ENCODE measurements around the gene SAMHD1. TPM values are rescaled to one million over a fixed set of nuclear protein-coding genes. Genes with fewer than 3 reads are reported as not detected.

SAMHD1 gene
- total and polyA plus RNA-seq, 2 of the 13 experiments (the other 11 are each of a cell fraction or from before 2014, with no cell fraction given), result 16.9 to 43.5 TPM

DNA sequence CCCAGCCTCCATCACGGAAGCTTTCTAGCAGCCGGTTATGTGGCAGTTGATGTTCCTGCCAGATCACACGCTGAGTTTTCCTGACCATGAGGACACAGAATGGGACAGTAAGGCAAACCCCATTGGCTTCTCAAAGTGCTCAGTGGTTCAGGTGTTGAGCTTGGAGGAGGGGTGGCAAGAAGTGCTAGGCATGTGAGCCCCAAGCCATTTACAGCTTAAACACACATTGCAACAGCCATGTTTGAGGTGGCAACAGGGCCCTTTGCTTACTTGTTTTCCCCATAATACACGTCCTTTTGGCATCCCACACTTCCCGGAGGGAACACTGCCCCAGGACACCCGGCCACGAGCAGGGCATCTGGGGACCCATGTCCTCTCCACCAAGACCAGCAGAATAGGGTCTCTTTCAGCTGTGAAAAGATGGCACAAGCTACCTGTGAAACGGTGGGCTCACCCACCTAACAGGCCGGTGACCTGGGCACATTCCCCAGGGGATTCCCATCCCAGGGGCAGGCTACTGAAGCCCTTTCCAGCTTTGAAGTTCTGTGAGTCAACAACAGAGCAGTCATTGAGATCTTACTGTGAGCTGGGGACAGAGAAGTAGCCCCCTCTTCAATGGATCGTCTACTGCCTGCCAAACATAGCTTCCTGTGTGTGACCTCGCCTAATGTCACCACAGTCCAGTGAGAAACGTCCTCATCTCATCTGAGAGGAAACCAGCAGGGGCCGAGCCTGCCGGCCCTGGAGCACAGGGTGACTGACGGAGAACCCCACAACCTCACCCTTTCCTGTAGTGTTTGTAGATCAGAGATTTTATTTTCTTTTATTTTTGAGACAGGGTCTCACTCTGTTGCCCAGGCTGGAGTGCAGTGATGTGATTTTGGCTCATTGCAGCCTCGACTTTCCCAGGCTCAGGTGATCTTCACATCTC is 79.6 kb downstream of the SAMHD1 start (continued):
- TF ChIP-seq, protein P1, sequence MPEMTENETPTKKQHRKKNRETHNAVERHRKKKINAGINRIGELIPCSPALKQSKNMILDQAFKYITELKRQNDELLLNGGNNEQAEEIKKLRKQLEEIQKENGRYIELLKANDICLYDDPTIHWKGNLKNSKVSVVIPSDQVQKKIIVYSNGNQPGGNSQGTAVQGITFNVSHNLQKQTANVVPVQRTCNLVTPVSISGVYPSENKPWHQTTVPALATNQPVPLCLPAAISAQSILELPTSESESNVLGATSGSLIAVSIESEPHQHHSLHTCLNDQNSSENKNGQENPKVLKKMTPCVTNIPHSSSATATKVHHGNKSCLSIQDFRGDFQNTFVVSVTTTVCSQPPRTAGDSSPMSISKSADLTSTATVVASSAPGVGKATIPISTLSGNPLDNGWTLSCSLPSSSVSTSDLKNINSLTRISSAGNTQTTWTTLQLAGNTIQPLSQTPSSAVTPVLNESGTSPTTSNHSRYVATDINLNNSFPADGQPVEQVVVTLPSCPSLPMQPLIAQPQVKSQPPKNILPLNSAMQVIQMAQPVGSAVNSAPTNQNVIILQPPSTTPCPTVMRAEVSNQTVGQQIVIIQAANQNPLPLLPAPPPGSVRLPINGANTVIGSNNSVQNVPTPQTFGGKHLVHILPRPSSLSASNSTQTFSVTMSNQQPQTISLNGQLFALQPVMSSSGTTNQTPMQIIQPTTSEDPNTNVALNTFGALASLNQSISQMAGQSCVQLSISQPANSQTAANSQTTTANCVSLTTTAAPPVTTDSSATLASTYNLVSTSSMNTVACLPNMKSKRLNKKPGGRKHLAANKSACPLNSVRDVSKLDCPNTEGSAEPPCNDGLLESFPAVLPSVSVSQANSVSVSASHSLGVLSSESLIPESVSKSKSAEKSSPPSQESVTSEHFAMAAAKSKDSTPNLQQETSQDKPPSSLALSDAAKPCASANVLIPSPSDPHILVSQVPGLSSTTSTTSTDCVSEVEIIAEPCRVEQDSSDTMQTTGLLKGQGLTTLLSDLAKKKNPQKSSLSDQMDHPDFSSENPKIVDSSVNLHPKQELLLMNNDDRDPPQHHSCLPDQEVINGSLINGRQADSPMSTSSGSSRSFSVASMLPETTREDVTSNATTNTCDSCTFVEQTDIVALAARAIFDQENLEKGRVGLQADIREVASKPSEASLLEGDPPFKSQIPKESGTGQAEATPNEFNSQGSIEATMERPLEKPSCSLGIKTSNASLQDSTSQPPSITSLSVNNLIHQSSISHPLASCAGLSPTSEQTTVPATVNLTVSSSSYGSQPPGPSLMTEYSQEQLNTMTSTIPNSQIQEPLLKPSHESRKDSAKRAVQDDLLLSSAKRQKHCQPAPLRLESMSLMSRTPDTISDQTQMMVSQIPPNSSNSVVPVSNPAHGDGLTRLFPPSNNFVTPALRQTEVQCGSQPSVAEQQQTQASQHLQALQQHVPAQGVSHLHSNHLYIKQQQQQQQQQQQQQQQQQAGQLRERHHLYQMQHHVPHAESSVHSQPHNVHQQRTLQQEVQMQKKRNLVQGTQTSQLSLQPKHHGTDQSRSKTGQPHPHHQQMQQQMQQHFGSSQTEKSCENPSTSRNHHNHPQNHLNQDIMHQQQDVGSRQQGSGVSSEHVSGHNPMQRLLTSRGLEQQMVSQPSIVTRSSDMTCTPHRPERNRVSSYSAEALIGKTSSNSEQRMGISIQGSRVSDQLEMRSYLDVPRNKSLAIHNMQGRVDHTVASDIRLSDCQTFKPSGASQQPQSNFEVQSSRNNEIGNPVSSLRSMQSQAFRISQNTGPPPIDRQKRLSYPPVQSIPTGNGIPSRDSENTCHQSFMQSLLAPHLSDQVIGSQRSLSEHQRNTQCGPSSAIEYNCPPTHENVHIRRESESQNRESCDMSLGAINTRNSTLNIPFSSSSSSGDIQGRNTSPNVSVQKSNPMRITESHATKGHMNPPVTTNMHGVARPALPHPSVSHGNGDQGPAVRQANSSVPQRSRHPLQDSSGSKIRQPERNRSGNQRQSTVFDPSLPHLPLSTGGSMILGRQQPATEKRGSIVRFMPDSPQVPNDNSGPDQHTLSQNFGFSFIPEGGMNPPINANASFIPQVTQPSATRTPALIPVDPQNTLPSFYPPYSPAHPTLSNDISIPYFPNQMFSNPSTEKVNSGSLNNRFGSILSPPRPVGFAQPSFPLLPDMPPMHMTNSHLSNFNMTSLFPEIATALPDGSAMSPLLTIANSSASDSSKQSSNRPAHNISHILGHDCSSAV (CRISPR knock-in tag; IDR thresholded peaks at IDR 0.05; ENCODE audit: borderline replicate concordance), result no peak
- no peak for TF ChIP-seq ZNF20 (CRISPR knock-in tag; IDR thresholded peaks at IDR 0.05)
- TF ChIP-seq ZNF644 (CRISPR knock-in tag; IDR thresholded peaks at IDR 0.05; ENCODE audit: low read depth), result peak; percentile 62; the same call in 1 of the 2 replicates
- no peak; the same call in 1 of the 2 replicates for TF ChIP-seq ZNF124 (CRISPR knock-in tag; IDR thresholded peaks at IDR 0.05)
- no peak for TF ChIP-seq POLR2AphosphoS5 (IDR thresholded peaks at IDR 0.05; ENCODE audit: low read depth, low read length)
- no peak; the same call in none of the 2 replicates for TF ChIP-seq PRMT3 (CRISPR knock-in tag; IDR thresholded peaks at IDR 0.05; ENCODE audit: borderline replicate concordance, low read depth)
- TF ChIP-seq ZBTB8A (CRISPR knock-in tag; IDR thresholded peaks at IDR 0.05; ENCODE audit: borderline replicate concordance, low read depth), result no peak
- TF ChIP-seq BORCS8-MEF2B (CRISPR knock-in tag; IDR thresholded peaks at IDR 0.05), result peak; percentile 55; the same call in 1 of the 2 replicates
- TF ChIP-seq ZBTB2 (CRISPR knock-in tag; IDR thresholded peaks at IDR 0.05; ENCODE audit: low read depth), result no peak
- no peak for TF ChIP-seq ZNF34 (CRISPR knock-in tag; IDR thresholded peaks at IDR 0.05; ENCODE audit: borderline replicate concordance)
- no peak for TF ChIP-seq TMF1 (CRISPR knock-in tag; IDR thresholded peaks at IDR 0.05; ENCODE audit: low read depth)
- TF ChIP-seq ZNF354B (CRISPR knock-in tag; IDR thresholded peaks at IDR 0.05), result no peak
- no peak for TF ChIP-seq CENPX (CRISPR knock-in tag; IDR thresholded peaks at IDR 0.05)
- peak; percentile 66; the same call in 1 of the 2 replicates for TF ChIP-seq MEF2D (CRISPR knock-in tag; IDR thresholded peaks at IDR 0.05)
- TF ChIP-seq MEIS2 (CRISPR knock-in tag; IDR thresholded peaks at IDR 0.05), result 0 out of 2 replicates have a peak, but pooled peaks have one; percentile 46
- no peak for TF ChIP-seq MAFG (CRISPR knock-in tag; IDR thresholded peaks at IDR 0.05)
- TF ChIP-seq ZNF510 (CRISPR knock-in tag; IDR thresholded peaks at IDR 0.05; ENCODE audit: low read depth), result no peak
- 0 out of 2 replicates have a peak, but pooled peaks have one; percentile 68 for TF ChIP-seq ZFP36L1 (CRISPR knock-in tag; IDR thresholded peaks at IDR 0.05)
- no peak for TF ChIP-seq TAF1 (CRISPR knock-in tag; IDR thresholded peaks at IDR 0.05)
- TF ChIP-seq ZBTB20 (CRISPR knock-in tag; IDR thresholded peaks at IDR 0.05; ENCODE audit: borderline replicate concordance, low read depth), result no peak; the same call in 1 of the 2 replicates
